GM12875 (cell line): ENCODE measurements around the gene EXOC2.

Source experiments
- H3K4me3 ChIP-seq: one replicate; pipeline ENCODE4 v1.5.1; 2011; ENCODE audit warnings: low read depth, low read length, control low read depth
- CTCF ChIP-seq: IDR thresholded peaks from 2 replicates; pipeline ENCODE4 v1.5.1; 2011; ENCODE audit warnings: low read depth, mild to moderate bottlenecking, control low read depth, inconsistent platforms, low read length, moderate library complexity, borderline replicate concordance; ENCODE audit not compliant: insufficient read depth

EXOC2 gene

DNA sequence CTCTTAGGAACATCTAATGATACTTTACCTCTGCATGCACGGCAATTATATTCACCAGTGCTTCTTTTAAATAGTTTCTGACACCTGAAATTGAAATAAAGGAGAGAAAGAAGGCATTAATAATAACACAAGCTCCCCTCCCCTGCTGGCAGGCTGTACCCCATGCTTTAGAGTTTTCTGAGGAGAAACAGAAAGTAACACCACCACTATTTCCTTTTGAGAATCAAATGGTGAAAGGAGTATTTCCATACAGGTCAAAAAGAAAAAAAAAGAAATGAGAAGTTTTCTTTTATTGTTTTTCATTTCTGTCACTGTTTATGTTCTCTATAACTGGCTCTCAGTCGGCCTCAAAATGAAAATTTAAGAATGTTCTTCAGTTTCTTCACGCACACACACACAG lies 193.3 kb downstream of the EXOC2 start:
- H3K4me3 ChIP-seq: no peak overlapping the region
- TF ChIP-seq CTCF: no peak

DNA sequence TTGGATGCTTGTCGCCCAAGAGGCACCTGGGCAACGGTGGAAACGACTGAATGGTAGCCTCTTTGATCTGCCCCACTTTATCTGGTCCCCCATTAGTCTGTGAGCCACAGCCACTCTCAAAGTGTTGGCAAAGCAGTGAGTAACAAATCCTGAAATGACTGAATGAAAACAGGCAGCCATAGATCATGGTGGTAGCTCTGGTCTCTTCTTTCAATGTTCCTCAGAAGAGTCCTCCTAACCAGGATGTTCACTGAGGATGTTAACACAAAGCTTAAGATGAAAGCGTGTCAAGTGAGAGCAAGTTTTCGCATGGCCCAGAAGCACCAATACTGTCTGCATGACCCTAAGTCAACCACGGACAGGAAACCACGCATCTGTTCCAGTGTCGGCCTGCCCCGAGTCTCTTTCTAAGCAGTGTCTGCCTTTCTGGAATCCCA lies 194.1 kb downstream of the EXOC2 start:
- TF ChIP-seq CTCF: no peak
- no peak overlapping the region for H3K4me3 ChIP-seq

DNA sequence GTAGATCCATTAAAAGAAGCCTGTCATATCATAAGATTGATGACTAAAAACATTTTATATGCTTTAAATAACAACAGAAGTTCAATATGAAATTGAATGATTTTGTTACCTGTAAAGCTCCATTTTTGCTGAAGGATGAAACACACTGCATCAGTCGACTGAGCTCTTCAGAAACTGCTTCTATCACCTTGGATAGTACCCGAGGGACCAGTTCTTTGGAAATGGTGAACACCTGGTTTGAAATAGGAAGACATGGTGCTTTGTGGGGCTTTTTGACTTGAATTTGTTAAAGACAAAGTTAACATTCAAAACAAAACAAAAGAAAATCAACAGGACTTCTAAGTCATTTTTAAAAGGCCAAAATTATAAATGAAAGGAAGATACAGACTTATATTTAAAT lies 195.7 kb downstream of the EXOC2 start:
- no peak overlapping the region for H3K4me3 ChIP-seq
- TF ChIP-seq CTCF: no peak

GRCh38 chr6:496649-497048 lies 196.3 kb downstream of the EXOC2 start:
- no peak for TF ChIP-seq CTCF
- no peak overlapping the region for H3K4me3 ChIP-seq

DNA sequence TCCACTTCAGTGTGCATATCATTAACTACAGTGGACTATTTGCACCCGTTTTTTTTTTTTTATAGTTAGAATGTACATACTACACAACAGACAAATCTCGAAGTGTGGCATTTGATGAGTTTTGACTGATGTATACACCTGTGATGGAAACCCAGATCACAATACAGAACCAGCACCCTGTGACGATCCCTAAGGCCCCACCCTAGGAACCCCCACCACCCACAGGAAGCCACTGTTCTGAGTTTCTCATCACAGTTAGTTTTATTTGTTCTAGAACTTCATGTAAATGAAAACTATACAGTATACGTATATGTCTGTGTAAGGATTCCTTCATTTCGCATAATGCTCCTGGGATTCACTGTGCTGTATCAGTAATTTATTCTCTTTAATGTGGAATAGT lies 198.5 kb downstream of the EXOC2 start:
- H3K4me3 ChIP-seq: no peak overlapping the region
- TF ChIP-seq CTCF: no peak

- TF ChIP-seq CTCF: no peak
- H3K4me3 ChIP-seq: no peak overlapping the region
These were observed 199.1 kb downstream of the EXOC2 start for GRCh38 chr6:493840-494239.

DNA sequence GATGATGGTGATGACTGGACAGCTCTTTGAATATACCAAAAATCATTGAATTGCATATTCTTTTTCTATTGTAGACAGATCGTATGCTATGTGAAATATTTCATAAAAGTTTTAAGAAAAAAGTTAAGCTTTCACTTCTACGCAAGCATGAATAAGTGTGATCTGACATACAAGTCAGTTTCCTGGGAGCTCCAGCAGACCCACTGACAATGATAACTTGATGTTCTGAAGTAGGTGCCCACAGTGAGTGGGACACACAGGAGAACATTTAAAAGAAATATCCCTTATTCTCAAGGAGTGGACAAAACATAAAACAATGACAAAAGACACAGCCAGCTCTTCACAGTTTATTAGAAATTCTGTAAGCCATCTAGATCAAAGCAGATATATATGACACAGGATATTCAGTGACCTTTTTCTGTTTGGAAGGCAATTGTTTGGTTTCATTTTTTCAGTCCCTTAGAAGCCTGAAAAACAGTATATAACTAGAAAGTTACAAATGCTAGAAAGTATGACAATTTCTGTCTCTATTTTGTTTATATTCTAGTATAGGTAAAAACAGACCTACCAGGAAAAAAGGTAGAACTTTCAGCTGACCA lies 200.0 kb downstream of the EXOC2 start:
- no peak overlapping the region for H3K4me3 ChIP-seq
- TF ChIP-seq CTCF: no peak
